SK-N-MC (cell line): ENCODE data around the gene WWC1.

Experiments used
- EZH2 ChIP-seq: fragments of 200-600 bp; sonication (generic); IDR thresholded peaks from one replicate; pipeline ENCODE4 v1.6.1; 2017; ENCODE audit warnings: antibody characterized with exemption
- FOXP2 ChIP-seq: optimal IDR thresholded peaks from 2 replicates; pipeline ENCODE3; 2011; ENCODE audit warnings: mild to moderate bottlenecking, moderate library complexity; ENCODE audit not compliant: insufficient read depth; ENCODE audit errors: extremely low read length, control extremely low read depth
- POLR2AphosphoS5 ChIP-seq: IDR thresholded peaks from 2 replicates; pipeline ENCODE4 v1.6.1; 2012; ENCODE audit warnings: mild to moderate bottlenecking, low read depth, low read length, borderline replicate concordance

- TF ChIP-seq POLR2AphosphoS5 (no peak), EZH2 (no peak), FOXP2 (no peak)
These were observed 182.9 kb downstream of the WWC1 start for GRCh38 chr5:168474319-168474718.
